Body of pancreas (tissue), 4 donors: Measurements from ENCODE around the gene ATP9B.

Experiments
- POLR2A ChIP-seq, 3 donors: fragments of 450-650 bp; IDR thresholded peaks; one replicate each; pipeline ENCODE4 v1.6.1; 2016; ENCODE audit warnings: antibody characterized with exemption in 3 of 3, mild to moderate bottlenecking in 2 of 3
- TF ChIP-seq, protein P1 (sequence below), 7 experiments: fragments of 450-650 bp in 4 of 7; fragments of 200-600 bp in 3 of 7; sonication (generic) in 3 of 7; IDR thresholded peaks; one replicate each; pipeline ENCODE4 v1.5.1; 2016 to 2019; ENCODE audit warnings: antibody characterized with exemption in 7 of 7

DNA sequence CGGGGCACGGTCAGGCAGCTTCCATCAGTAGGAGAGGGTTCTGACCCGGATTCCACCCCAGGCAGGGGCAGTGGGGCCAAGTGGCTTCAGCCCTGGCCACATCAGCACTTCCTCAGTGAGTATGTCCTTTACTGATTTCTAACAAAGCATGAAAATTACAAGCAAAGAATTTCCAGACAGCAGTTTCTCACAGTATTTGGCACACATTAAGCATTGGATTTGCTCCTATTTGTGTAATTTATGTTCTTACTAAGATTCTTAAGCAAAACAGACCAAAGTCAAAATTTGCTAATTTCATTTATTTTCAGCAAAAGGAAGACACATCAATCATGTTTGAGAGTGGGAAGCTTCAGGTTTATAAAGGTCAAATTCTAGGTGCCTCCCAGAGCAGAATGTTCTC, 253.2 kb downstream of the ATP9B start:
- TF ChIP-seq POLR2A (IDR thresholded peaks at IDR 0.05): no peak
- TF ChIP-seq, protein P1, sequence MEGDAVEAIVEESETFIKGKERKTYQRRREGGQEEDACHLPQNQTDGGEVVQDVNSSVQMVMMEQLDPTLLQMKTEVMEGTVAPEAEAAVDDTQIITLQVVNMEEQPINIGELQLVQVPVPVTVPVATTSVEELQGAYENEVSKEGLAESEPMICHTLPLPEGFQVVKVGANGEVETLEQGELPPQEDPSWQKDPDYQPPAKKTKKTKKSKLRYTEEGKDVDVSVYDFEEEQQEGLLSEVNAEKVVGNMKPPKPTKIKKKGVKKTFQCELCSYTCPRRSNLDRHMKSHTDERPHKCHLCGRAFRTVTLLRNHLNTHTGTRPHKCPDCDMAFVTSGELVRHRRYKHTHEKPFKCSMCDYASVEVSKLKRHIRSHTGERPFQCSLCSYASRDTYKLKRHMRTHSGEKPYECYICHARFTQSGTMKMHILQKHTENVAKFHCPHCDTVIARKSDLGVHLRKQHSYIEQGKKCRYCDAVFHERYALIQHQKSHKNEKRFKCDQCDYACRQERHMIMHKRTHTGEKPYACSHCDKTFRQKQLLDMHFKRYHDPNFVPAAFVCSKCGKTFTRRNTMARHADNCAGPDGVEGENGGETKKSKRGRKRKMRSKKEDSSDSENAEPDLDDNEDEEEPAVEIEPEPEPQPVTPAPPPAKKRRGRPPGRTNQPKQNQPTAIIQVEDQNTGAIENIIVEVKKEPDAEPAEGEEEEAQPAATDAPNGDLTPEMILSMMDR (IDR thresholded peaks at IDR 0.05): no peak
